Measurements from ENCODE around the gene UVSSA.

DNA sequence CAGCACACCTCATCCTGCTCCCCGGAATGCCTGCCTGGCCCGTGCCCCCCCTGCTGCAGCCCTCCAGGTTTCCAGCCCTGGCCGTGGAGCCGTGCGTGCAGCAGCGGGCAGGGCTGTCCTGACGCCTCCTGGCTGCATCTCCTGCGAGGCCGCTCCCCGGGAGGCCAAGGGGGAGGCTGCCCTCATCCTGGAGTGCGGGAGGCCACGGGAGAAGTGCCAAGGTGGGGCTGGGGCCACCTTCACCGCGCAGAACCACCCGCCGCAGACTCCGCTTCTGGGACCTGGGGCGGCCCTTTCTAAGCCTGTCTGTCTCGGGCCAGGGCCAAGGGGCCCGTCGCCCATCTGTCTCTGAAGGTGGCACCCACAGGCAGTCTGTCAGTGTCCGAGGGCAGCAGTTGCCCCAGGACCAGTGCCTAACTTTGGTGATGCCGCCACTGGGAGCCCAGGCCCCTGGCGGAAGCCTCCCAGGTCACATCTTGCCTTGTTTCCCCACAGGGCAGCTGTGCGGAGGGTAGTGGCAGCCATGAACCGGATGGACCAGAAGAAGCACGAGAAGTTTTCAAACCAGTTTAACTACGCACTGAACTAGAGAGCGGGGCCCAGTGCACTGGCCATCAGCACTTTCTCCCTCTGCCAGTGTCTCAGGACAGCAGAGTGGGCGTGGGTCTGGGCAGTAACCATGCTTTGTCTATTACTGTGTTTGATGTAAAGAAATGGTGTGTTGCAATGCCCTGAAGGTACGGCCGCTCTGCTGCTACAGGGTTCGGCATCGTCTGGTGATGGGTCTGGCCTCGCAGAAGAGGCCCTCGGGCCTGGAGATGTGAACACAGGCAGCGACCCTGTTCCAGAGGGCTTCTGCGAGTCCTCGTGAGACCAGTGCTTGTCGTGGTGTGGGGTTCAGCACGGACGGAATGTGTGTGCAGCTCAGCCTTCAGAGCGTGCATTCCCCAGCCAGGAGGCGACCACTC, 38.6 kb downstream of the UVSSA start:
- TF ChIP-seq, protein P1, sequence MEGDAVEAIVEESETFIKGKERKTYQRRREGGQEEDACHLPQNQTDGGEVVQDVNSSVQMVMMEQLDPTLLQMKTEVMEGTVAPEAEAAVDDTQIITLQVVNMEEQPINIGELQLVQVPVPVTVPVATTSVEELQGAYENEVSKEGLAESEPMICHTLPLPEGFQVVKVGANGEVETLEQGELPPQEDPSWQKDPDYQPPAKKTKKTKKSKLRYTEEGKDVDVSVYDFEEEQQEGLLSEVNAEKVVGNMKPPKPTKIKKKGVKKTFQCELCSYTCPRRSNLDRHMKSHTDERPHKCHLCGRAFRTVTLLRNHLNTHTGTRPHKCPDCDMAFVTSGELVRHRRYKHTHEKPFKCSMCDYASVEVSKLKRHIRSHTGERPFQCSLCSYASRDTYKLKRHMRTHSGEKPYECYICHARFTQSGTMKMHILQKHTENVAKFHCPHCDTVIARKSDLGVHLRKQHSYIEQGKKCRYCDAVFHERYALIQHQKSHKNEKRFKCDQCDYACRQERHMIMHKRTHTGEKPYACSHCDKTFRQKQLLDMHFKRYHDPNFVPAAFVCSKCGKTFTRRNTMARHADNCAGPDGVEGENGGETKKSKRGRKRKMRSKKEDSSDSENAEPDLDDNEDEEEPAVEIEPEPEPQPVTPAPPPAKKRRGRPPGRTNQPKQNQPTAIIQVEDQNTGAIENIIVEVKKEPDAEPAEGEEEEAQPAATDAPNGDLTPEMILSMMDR (IDR thresholded peaks at IDR 0.05; ENCODE audit: low read depth, low read length): no peak
- no peak for TF ChIP-seq EZH2phosphoT487 (IDR thresholded peaks at IDR 0.05; ENCODE audit: low read depth)
